C4-2B (cell line): ENCODE data around the gene LHX3.

Source experiments
- CTCF ChIP-seq: fragments of 450-650 bp; conservative IDR thresholded peaks from 2 replicates; pipeline ENCODE4 v1.5.1; 2017; ENCODE audit warnings: mild to moderate bottlenecking
- ZFX ChIP-seq: fragments of 450-650 bp; IDR thresholded peaks from 2 replicates; pipeline ENCODE4 v1.6.1; 2017

GRCh38 chr9:136239135-136239982 lies 34.4 kb upstream of the LHX3 start:
- TF ChIP-seq CTCF, result no peak
- no peak for TF ChIP-seq ZFX
